IMR-90 (cell line): ENCODE data around the gene SLC2A8. TPM values are rescaled to one million over a fixed set of nuclear protein-coding genes. Genes with fewer than 3 reads are reported as not detected.
A peak's percentile ranks its signal among the peaks of the same experiment; 100 is the strongest.

ENCODE experiments used
- ATAC-seq: fragments of 200-7000 bp; cut with Tn5 transposase; 2 replicates; pipeline ENCODE4 v1.9.1; 2020; ENCODE audit warnings: low read depth, mild to moderate bottlenecking, moderate library complexity
- BruUV-seq: library from RNA; stranded (reverse); fragments of 400-500 nt; replicated peaks from 2 replicates; lab custom pipeline; 2021; lab: Mats Ljungman, UMichigan
- CTCF ChIA-PET: fragments of 300-600 bp; formaldehyde crosslinking; extraction: SDS; loops from one replicate; lab custom pipeline; 2021; ENCODE audit warnings: antibody characterized with exemption; lab: Yijun Ruan, JAX
- POLR2A ChIA-PET: fragments of 300-600 bp; sonication (Branson Sonifier 250); formaldehyde crosslinking; loops from one replicate; lab custom pipeline; 2022; ENCODE audit warnings: antibody characterized with exemption; ENCODE audit not compliant: unreplicated experiment; lab: Charles Lee
- DNase-seq: peaks from one replicate; pipeline ENCODE4 v3.0.0; 2013
- H2AFZ ChIP-seq: replicated peaks from 2 replicates; pipeline ENCODE3; 2013; ENCODE audit warnings: low read length, mild to moderate bottlenecking; ENCODE audit not compliant: poor library complexity
- H2AK5ac ChIP-seq: 2 replicates; pipeline ENCODE4 v1.6.1; 2013; ENCODE audit warnings: low read depth, low read length, inconsistent platforms
- H2AK9ac ChIP-seq: replicated peaks from 2 replicates; pipeline ENCODE3; 2013; ENCODE audit warnings: mild to moderate bottlenecking, low read depth, low read length, moderate library complexity; ENCODE audit not compliant: poor library complexity
- H2BK120ac ChIP-seq: 2 replicates; pipeline ENCODE4 v1.6.1; 2013; ENCODE audit warnings: low read depth, low read length, inconsistent platforms
- H2BK15ac ChIP-seq: 3 replicates; pipeline ENCODE4 v1.6.1; 2013; ENCODE audit warnings: low read depth, low read length, inconsistent platforms
- H2BK20ac ChIP-seq: 2 replicates; pipeline ENCODE4 v1.6.1; 2013; ENCODE audit warnings: low read depth, mild to moderate bottlenecking, inconsistent platforms, low read length, moderate library complexity
- H2BK5ac ChIP-seq: 2 replicates; pipeline ENCODE4 v1.6.1; 2013; ENCODE audit warnings: mild to moderate bottlenecking, low read depth, low read length, inconsistent platforms; ENCODE audit not compliant: poor library complexity, severe bottlenecking
- H3K14ac ChIP-seq: replicated peaks from 2 replicates; pipeline ENCODE4 v1.6.1; 2013; ENCODE audit warnings: low read depth, low read length, inconsistent platforms
- H3K18ac ChIP-seq: 2 replicates; pipeline ENCODE4 v1.6.1; 2013; ENCODE audit warnings: low read depth, low read length, control low read depth
- H3K23ac ChIP-seq: 2 replicates; pipeline ENCODE4 v1.6.1; 2013; ENCODE audit warnings: low read depth, low read length, inconsistent platforms
- H3K27ac ChIP-seq: 2 replicates; pipeline ENCODE4 v1.5.1; 2013; ENCODE audit warnings: mild to moderate bottlenecking, control low read depth, low read length; ENCODE audit not compliant: insufficient read depth
- H3K27me3 ChIP-seq: 2 replicates; pipeline ENCODE4 v1.6.1; 2013; ENCODE audit warnings: low read length; ENCODE audit not compliant: control insufficient read depth, insufficient read depth
- H3K36me3 ChIP-seq: 2 replicates; pipeline ENCODE4 v1.6.1; 2013; ENCODE audit warnings: low read length, mixed read lengths; ENCODE audit not compliant: control insufficient read depth, insufficient read depth
- H3K4ac ChIP-seq: 2 replicates; pipeline ENCODE4 v1.6.1; 2013; ENCODE audit warnings: low read depth, low read length, inconsistent platforms
- H3K4me1 ChIP-seq: 2 replicates; pipeline ENCODE4 v1.6.1; 2013; ENCODE audit warnings: low read length, mixed read lengths; ENCODE audit not compliant: control insufficient read depth, insufficient read depth
- H3K4me2 ChIP-seq: 2 replicates; pipeline ENCODE4 v1.6.1; 2013; ENCODE audit warnings: low read depth, mild to moderate bottlenecking, control low read depth, low read length, moderate library complexity
- H3K4me3 ChIP-seq: 2 replicates; pipeline ENCODE4 v1.5.1; 2013; ENCODE audit warnings: low read depth, mild to moderate bottlenecking, control low read depth, low read length, moderate library complexity; ENCODE audit not compliant: insufficient read depth
- H3K56ac ChIP-seq: 2 replicates; pipeline ENCODE4 v1.6.1; 2013; ENCODE audit warnings: low read length, inconsistent platforms; ENCODE audit not compliant: insufficient read depth; ENCODE audit errors: extremely low read depth
- H3K79me1 ChIP-seq, 2 experiments: 2 replicates each; pipeline ENCODE4 v1.6.1; 2013; ENCODE audit warnings: low read length in 2 of 2, inconsistent platforms in 1 of 2, low read depth in 1 of 2
- H3K9ac ChIP-seq: 2 replicates; pipeline ENCODE4 v1.6.1; 2013; ENCODE audit warnings: low read depth, low read length, control low read depth
- H3K9me1 ChIP-seq: 2 replicates; pipeline ENCODE4 v1.6.1; 2013; ENCODE audit warnings: low read length, inconsistent platforms; ENCODE audit not compliant: insufficient read depth
- H3K9me3 ChIP-seq: 2 replicates; pipeline ENCODE4 v1.6.1; 2013; ENCODE audit warnings: low read length; ENCODE audit not compliant: control insufficient read depth, insufficient read depth
- H4K20me1 ChIP-seq: 2 replicates; pipeline ENCODE4 v1.6.1; 2013; ENCODE audit warnings: low read length, inconsistent platforms; ENCODE audit not compliant: insufficient read depth
- H4K5ac ChIP-seq: 2 replicates; pipeline ENCODE4 v1.6.1; 2013; ENCODE audit warnings: mild to moderate bottlenecking, low read depth, low read length, control low read depth
- H4K8ac ChIP-seq, 2 experiments: 2 replicates each; pipeline ENCODE4 v1.6.1; 2013; ENCODE audit warnings: low read depth in 2 of 2, low read length in 2 of 2, control low read depth in 1 of 2, inconsistent platforms in 1 of 2
- H4K91ac ChIP-seq: 2 replicates; pipeline ENCODE4 v1.6.1; 2013; ENCODE audit warnings: low read depth, low read length, inconsistent platforms; ENCODE audit not compliant: insufficient read depth
- BHLHE40 ChIP-seq: fragments of 150-350 bp; IDR thresholded peaks from 2 replicates; pipeline ENCODE4 v1.6.1; 2016; ENCODE audit warnings: mild to moderate bottlenecking, low read depth, low read length
- CTCF ChIP-seq: conservative IDR thresholded peaks from 2 replicates; pipeline ENCODE4 v1.5.1; 2012; ENCODE audit warnings: mild to moderate bottlenecking, low read depth, low read length, improper control_type of control experiment
- FOS ChIP-seq: fragments of 150-350 bp; IDR thresholded peaks from 2 replicates; pipeline ENCODE4 v1.6.1; 2016; ENCODE audit warnings: low read depth, low read length
- MAFK ChIP-seq: IDR thresholded peaks from 2 replicates; pipeline ENCODE4 v1.6.1; 2012; ENCODE audit warnings: low read depth, low read length, improper control_type of control experiment
- MXI1 ChIP-seq: IDR thresholded peaks from 2 replicates; pipeline ENCODE4 v1.6.1; 2012; ENCODE audit warnings: low read depth, mild to moderate bottlenecking, low read length, moderate library complexity, borderline replicate concordance
- RAD21 ChIP-seq: IDR thresholded peaks from 2 replicates; pipeline ENCODE4 v1.6.1; 2012; ENCODE audit warnings: low read length, improper control_type of control experiment
- RCOR1 ChIP-seq: IDR thresholded peaks from 2 replicates; pipeline ENCODE4 v1.6.1; 2012; ENCODE audit warnings: mild to moderate bottlenecking, low read length, improper control_type of control experiment; ENCODE audit not compliant: insufficient replicate concordance
- SMC3 ChIP-seq: fragments of 150-350 bp; IDR thresholded peaks from 2 replicates; pipeline ENCODE4 v1.6.1; 2016; ENCODE audit warnings: low read depth, mild to moderate bottlenecking, antibody characterized with exemption, low read length, moderate library complexity
- WGBS, 2 experiments: methylation state at CpG; one replicate each; pipeline versions ENCODE4 v1.1.5 to v1.1.7; 2013; ENCODE audit warnings: missing lambda C conversion rate in 2 of 2; ENCODE audit not compliant: insufficient read length in 1 of 2; ENCODE audit errors: extremely low coverage in 2 of 2; 5-methylcytosine and 5-hydroxymethylcytosine counted together
- dilution Hi-C: fragments of 300-500 bp; cut with HindIII; formaldehyde crosslinking; loops from one replicate; pipeline ENCODE4 v1.14.3; 2018; ENCODE audit warnings: low sequenced_read_pairs; ENCODE audit not compliant: unreplicated experiment
- in situ Hi-C: fragments of 300-500 bp; cut with MboI; formaldehyde crosslinking; loops from 3 replicates; pipeline ENCODE4 v1.14.3; 2019; ENCODE audit warnings: low sequenced_read_pairs, inconsistent platforms, mixed read lengths
- intact Hi-C: fragments of 100-400 bp; cut with micrococcal nuclease; formaldehyde crosslinking; loops from 2 replicates; pipeline ENCODE4 v1.10.0; 2022
- polyA plus RNA-seq, 3 experiments: library from polyadenylated mRNA; depleted of rRNA; stranded (reverse); fragments of >200 nt; gene quantifications; 2 replicates each; pipeline ENCODE4 v1.2.3, GENCODE V29; 2012; ENCODE audit warnings: low replicate concordance in 1 of 3
- total RNA-seq: library from RNA; depleted of rRNA; stranded (reverse); fragments of >200 nt; gene quantifications from 2 replicates; pipeline ENCODE4 v1.2.3, GENCODE V29; 2012

The SLC2A8 gene
- total and polyA plus RNA-seq, 2 of the 4 experiments (the other 2 are of a cell fraction): 9.0 to 12.0 TPM

DNA sequence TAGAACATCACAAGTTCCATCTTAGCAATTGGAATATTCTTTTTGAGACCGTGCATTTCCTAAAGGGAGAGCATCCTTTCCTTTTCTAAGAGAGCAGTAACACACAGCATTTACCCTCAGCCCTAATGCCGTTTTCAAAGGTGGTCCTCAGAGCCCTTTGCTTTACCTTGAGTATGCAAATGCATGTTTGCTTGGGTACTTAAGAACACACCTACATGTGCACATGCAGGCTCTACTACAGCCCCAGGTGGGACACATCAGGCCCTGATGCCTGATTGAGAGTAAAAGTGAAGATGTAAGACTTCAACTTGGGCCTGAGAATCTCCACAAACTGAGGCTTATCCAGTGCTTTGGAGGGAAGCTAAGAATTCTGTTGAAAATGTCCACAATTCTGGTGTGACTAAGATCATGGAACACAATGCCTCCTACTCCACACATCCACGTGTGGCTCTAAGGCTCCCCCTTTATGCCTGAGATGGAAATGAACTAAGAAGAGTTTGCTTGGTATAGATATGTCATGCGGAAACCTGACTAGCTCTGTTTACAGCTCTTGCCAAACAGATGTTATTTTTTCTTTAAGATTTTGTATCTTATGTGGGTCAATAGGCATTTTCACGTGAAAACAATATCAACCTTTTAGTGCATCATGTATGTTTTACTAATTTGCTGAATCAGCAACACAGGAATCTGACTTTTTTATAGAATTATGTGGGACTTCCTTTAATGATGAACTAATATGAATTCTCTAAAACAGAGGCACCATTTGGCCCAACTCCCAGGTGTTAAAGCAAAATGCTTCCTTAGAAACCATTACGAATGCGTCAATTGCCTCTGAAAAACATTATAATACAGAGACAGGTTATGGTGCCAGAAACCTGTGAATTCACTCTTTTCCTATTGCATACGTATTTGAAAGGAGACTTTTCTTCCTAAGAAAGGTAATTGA, 48.9 kb upstream of the SLC2A8 start:
- Histone ChIP-seq H4K91ac (no peak overlapping the region), H2AK5ac (no peak overlapping the region), H2BK20ac (no peak overlapping the region), H2BK5ac (no peak overlapping the region), H2AFZ (no peak overlapping the region), H4K5ac (no peak overlapping the region), H3K23ac (no peak overlapping the region), H3K79me1 (no peaks in the 10 kb centered on the region), H3K4ac (no peak overlapping the region), H3K9ac (no peak overlapping the region), H3K4me1 (peaks cover 3% of the 10 kb centered on the region), H3K9me3 (no peaks in the 10 kb centered on the region), H3K4me3 (no peak overlapping the region), H2BK15ac (no peak overlapping the region), H4K8ac (no peak overlapping the region), H2AK9ac (no peak overlapping the region), H3K27me3 (no peaks in the 10 kb centered on the region), H4K20me1 (no peaks in the 10 kb centered on the region), H2BK120ac (no peak overlapping the region), H3K14ac (no peak overlapping the region), H3K36me3 (no peaks in the 10 kb centered on the region), H3K9me1 (no peaks in the 10 kb centered on the region; the same call in 1 of the 2 replicates), H3K56ac (no peak overlapping the region), H3K4me2 (no peak overlapping the region), H3K27ac (no peak overlapping the region), H3K18ac (no peak overlapping the region)
- intact Hi-C loops: loop anchor here (1.0 to 2.0 kb wide), 3 partner anchors 134 to 407 kb away; no protein-coding TSS in a partner anchor
- peak; percentile 22; the same call in 1 of the 2 replicates for TF ChIP-seq MXI1
- peak; percentile 70 for TF ChIP-seq SMC3
- TF ChIP-seq MAFK: peak; percentile 99
- TF ChIP-seq BHLHE40: 0 out of 2 replicates have a peak, but pooled peaks have one; percentile 8
- TF ChIP-seq FOS: no peak
- peak; percentile 78 for TF ChIP-seq CTCF
- TF ChIP-seq RAD21: peak; percentile 79
- TF ChIP-seq RCOR1: no peak
- dilution Hi-C loops: no loop called here
- 90% methylated on average over 2 of the region's 8 CpGs; no CpG with 5 or more reads in 1 of the 2 experiments for WGBS, 2 experiments
- peak; percentile 75 for DNase-seq
- in situ Hi-C loops: no loop called here
- CTCF ChIA-PET: interaction anchor here (0.7 to 1.4 kb wide), 7 partner anchors 11 to 147 kb away, joined by 3 to 6 read pairs (median 3); no protein-coding TSS in a partner anchor
- ATAC-seq: peak; percentile 95
- no TSS peak for BruUV-seq
- POLR2A ChIA-PET: interaction anchor here (0.8 kb wide), 1 partner anchor 45 kb away, joined by 7 read pairs; no protein-coding TSS in a partner anchor
